ENCODE results near the gene EYS. TPM values are rescaled to one million over a fixed set of nuclear protein-coding genes. Genes with fewer than 3 reads are reported as not detected.

Gene EYS
- total and polyA plus RNA-seq, 2 donors from 2014 or later, result not detected

DNA sequence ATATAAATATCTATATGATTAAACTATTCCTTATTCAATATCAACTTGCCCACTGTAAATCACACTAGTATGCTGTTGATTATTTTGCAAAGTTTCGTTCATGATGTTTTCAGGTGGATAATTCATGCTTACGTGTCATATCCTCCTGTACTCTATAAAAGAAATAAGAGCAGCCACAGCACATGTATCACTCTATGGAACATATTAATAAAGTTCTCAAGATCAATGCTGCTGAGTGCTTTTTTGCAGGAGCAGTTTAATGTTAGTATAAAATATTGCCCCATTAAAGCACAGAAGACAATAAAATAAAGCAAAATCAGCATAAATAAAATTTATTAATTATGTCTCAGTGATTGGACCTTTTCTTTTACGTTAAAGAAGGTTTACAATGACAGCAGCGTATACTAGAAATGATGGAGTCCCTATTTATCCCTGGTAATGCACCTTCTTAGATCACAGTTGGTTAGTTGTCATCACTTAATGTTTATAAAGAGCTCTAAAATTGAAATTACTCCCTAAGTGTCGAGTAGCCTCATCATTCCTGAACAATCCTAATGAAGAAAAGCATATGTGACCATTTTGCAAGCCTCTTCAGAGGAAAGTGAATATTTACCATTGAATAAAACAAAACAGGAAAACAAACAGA lies 517.7 kb downstream of the EYS start:
- Histone ChIP-seq H3K27ac (ENCODE audit: low read depth in 2 of 2, low read length in 2 of 2) (no peak overlapping the region), H3K36me3 (ENCODE audit: control insufficient read depth in 2 of 3, insufficient read depth in 3 of 3, low read length in 3 of 3) (no peaks in the 10 kb centered on the region), H3K27me3 (ENCODE audit: control insufficient read depth, insufficient read depth, low read length) (no peaks in the 10 kb centered on the region), H3K4me3 (ENCODE audit: low read length in 3 of 3) (no peak overlapping the region), H3K9ac (ENCODE audit: low read length in 3 of 3) (no peak overlapping the region), H3K9me3 (ENCODE audit: control insufficient read depth in 2 of 3, insufficient read depth in 1 of 3, low read length in 3 of 3) (no peaks in the 10 kb centered on the region), H3K4me1 (ENCODE audit: control insufficient read depth in 2 of 3, insufficient read depth in 2 of 3, low read depth in 1 of 3, low read length in 3 of 3) (no peaks in the 10 kb centered on the region)
- TF ChIP-seq, protein P1, sequence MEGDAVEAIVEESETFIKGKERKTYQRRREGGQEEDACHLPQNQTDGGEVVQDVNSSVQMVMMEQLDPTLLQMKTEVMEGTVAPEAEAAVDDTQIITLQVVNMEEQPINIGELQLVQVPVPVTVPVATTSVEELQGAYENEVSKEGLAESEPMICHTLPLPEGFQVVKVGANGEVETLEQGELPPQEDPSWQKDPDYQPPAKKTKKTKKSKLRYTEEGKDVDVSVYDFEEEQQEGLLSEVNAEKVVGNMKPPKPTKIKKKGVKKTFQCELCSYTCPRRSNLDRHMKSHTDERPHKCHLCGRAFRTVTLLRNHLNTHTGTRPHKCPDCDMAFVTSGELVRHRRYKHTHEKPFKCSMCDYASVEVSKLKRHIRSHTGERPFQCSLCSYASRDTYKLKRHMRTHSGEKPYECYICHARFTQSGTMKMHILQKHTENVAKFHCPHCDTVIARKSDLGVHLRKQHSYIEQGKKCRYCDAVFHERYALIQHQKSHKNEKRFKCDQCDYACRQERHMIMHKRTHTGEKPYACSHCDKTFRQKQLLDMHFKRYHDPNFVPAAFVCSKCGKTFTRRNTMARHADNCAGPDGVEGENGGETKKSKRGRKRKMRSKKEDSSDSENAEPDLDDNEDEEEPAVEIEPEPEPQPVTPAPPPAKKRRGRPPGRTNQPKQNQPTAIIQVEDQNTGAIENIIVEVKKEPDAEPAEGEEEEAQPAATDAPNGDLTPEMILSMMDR (IDR thresholded peaks at IDR 0.05; ENCODE audit: borderline replicate concordance, extremely low read depth, insufficient read depth), result no peak
- intact Hi-C loops (cut with DNase I), result no loop called here
- FAIRE-seq, result no peak
- DNase-seq, result no peak

DNA sequence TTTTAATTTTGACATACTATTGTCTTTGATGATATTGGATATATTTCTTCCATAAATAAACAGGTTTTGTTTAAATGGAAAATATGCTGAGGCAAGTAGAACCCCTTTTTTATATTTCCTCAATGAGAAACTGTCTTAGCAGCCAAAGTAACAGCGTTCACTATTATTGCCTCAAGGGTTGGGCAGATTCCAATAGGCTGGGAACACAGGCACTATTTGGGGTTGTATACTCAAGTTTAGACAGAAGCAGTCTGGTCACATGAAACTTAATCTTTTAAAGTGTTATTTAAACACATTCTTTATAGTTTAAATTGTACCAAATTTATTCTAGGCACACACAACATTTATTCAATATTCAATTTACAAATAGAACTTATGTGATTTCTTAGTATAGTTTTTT lies 520.2 kb downstream of the EYS start:
- TF ChIP-seq, protein P1 (IDR thresholded peaks at IDR 0.05; ENCODE audit: borderline replicate concordance, extremely low read depth, insufficient read depth), result no peak
- Histone ChIP-seq H3K27ac (ENCODE audit: low read depth in 2 of 2, low read length in 2 of 2) (no peak overlapping the region), H3K9me3 (ENCODE audit: control insufficient read depth in 2 of 3, insufficient read depth in 1 of 3, low read length in 3 of 3) (no peaks in the 10 kb centered on the region), H3K4me3 (ENCODE audit: low read length in 3 of 3) (no peak overlapping the region), H3K36me3 (ENCODE audit: control insufficient read depth in 2 of 3, insufficient read depth in 3 of 3, low read length in 3 of 3) (no peaks in the 10 kb centered on the region), H3K9ac (ENCODE audit: low read length in 3 of 3) (no peak overlapping the region), H3K27me3 (ENCODE audit: control insufficient read depth, insufficient read depth, low read length) (no peaks in the 10 kb centered on the region), H3K4me1 (ENCODE audit: control insufficient read depth in 2 of 3, insufficient read depth in 2 of 3, low read depth in 1 of 3, low read length in 3 of 3) (no peaks in the 10 kb centered on the region)
- intact Hi-C loops (cut with DNase I), result no loop called here
- DNase-seq, result no peak
- no peak for FAIRE-seq

DNA sequence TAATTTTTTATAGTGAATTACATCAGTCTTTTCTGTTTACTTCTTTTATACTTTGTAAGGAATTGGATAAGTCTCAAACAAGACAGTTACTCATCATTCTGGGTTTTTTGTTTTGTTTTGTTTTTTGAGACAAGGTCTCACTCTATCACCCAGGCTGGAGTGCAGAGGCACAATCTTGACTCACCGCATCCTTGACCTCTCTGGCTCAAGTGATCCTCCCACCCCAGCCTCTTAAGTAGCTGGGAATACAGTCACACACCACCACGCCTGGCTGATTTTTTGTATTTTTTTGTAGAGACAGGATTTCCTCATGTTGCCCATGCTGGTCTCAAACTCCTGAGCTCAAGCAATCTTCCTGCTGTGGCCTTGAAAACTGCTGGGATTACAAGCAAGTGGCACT lies 524.3 kb downstream of the EYS start:
- H3K9me3 ChIP-seq (ENCODE audit: control insufficient read depth in 2 of 3, insufficient read depth in 1 of 3, low read length in 3 of 3), result no peaks in the 10 kb centered on the region
- H3K36me3 ChIP-seq (ENCODE audit: control insufficient read depth in 2 of 3, insufficient read depth in 3 of 3, low read length in 3 of 3), result no peaks in the 10 kb centered on the region
- H3K27me3 ChIP-seq (ENCODE audit: control insufficient read depth, insufficient read depth, low read length), result no peaks in the 10 kb centered on the region
- no peak overlapping the region for H3K9ac ChIP-seq (ENCODE audit: low read length in 3 of 3)
- H3K4me3 ChIP-seq (ENCODE audit: low read length in 3 of 3), result no peak overlapping the region
- no peak for DNase-seq
- H3K27ac ChIP-seq (ENCODE audit: low read depth in 2 of 2, low read length in 2 of 2), result no peak overlapping the region
- intact Hi-C loops (cut with DNase I), result no loop called here
- no peaks in the 10 kb centered on the region for H3K4me1 ChIP-seq (ENCODE audit: control insufficient read depth in 2 of 3, insufficient read depth in 2 of 3, low read depth in 1 of 3, low read length in 3 of 3)
- no peak for FAIRE-seq
- TF ChIP-seq, protein P1 (IDR thresholded peaks at IDR 0.05; ENCODE audit: borderline replicate concordance, extremely low read depth, insufficient read depth), result no peak

DNA sequence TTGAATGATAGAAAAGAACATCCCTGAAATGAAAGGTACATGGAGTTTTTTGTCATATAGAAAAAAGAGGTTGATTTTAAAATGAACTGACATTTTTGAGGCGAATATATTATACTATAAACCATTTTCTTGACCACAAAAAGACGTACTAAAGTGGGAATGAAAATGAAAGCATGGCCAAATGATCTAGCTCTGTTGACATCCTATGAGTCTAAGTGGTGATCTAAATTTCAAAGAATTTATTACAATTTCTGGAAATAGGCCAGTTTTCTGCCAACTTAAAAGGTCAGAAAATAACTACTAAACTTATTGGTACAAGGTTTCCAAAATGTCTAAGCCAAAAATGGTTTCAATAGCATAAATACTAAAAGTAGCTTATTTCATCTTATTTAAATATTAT lies 536.8 kb downstream of the EYS start:
- no peak for FAIRE-seq

More for the DNA sequence above, 536.8 kb downstream of the EYS start:
- intact Hi-C loops (cut with DNase I), result no loop called here
- H3K4me3 ChIP-seq (ENCODE audit: low read length in 3 of 3), result no peak overlapping the region
- H3K27ac ChIP-seq (ENCODE audit: low read depth in 2 of 2, low read length in 2 of 2), result no peak overlapping the region
- no peaks in the 10 kb centered on the region for H3K36me3 ChIP-seq (ENCODE audit: control insufficient read depth in 2 of 3, insufficient read depth in 3 of 3, low read length in 3 of 3)
- no peaks in the 10 kb centered on the region for H3K4me1 ChIP-seq (ENCODE audit: control insufficient read depth in 2 of 3, insufficient read depth in 2 of 3, low read depth in 1 of 3, low read length in 3 of 3)
- H3K27me3 ChIP-seq (ENCODE audit: control insufficient read depth, insufficient read depth, low read length), result no peaks in the 10 kb centered on the region
- H3K9me3 ChIP-seq (ENCODE audit: control insufficient read depth in 2 of 3, insufficient read depth in 1 of 3, low read length in 3 of 3), result no peaks in the 10 kb centered on the region
- no peak overlapping the region for H3K9ac ChIP-seq (ENCODE audit: low read length in 3 of 3)
- DNase-seq, result no peak
- TF ChIP-seq, protein P1 (IDR thresholded peaks at IDR 0.05; ENCODE audit: borderline replicate concordance, extremely low read depth, insufficient read depth), result no peak

All from kidney (tissue), 14 donors.